ENCODE measurements around the gene PRMT2.

Gene PRMT2

DNA sequence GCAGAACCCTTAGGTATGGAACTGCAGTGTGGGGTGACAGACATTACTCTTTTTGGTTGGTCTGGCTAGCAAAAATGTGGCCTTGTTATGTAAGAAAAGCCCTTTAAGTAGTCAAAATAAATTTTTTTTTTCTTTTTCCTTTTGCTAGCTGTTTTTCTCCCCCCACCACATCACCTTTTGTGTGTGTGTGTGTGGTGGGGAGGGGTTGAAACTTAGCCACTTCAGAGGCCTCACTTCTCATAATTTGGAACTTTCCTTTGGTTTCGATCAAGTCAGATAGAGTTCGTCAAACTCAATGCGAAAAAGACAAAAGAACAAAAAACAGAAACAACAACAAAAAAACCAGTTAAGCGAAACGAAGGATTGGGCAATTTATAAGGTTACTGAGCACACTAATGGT lies 1.9 kb upstream of the PRMT2 start:
- peaks cover 17% of the 10 kb centered on the region for H3K36me3 ChIP-seq (ENCODE audit: insufficient read depth, low read depth, low read length)
- no peak overlapping the region for H3K27ac ChIP-seq (ENCODE audit: low read length)
- H3K9me3 ChIP-seq (ENCODE audit: insufficient read depth, low read depth, low read length): no peaks in the 10 kb centered on the region
- H3K9ac ChIP-seq (ENCODE audit: low read depth, low read length): no peak overlapping the region
- H3K4me1 ChIP-seq (ENCODE audit: insufficient read depth, low read length): peaks cover 2% of the 10 kb centered on the region; the same call in 1 of the 2 replicates
- no peaks in the 10 kb centered on the region for H3K27me3 ChIP-seq (ENCODE audit: insufficient read depth, low read length)
- H3K4me3 ChIP-seq (ENCODE audit: low read length): no peak overlapping the region

DNA sequence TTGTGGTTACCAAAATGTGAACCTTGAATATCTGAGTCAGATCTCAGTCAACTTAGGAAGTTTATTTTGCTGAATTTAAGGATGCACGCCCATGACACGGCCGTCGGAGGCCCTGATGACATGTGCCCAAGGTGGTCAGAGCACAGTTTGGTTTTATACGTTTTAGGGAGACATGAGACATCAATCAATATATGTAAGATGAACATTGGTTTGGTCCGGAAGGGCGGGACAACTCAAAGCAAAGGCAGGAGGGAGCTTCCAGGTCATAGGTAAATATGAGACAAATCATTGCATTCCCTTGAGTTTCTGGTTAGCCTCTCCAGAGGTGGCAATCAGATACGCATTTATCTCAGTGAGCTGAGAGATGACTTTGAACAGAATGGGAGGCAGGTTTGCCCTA lies 1.0 kb upstream of the PRMT2 start:
- peaks cover 2% of the 10 kb centered on the region; the same call in 1 of the 2 replicates for H3K4me1 ChIP-seq (ENCODE audit: insufficient read depth, low read length)
- peaks cover 18% of the 10 kb centered on the region for H3K36me3 ChIP-seq (ENCODE audit: insufficient read depth, low read depth, low read length)
- H3K9me3 ChIP-seq (ENCODE audit: insufficient read depth, low read depth, low read length): no peaks in the 10 kb centered on the region
- H3K4me3 ChIP-seq (ENCODE audit: low read length): peak overlapping the region; percentile 98
- no peaks in the 10 kb centered on the region for H3K27me3 ChIP-seq (ENCODE audit: insufficient read depth, low read length)
- peak overlapping the region; percentile 22 for H3K27ac ChIP-seq (ENCODE audit: low read length)
- peak overlapping the region; percentile 89; the same call in 1 of the 2 replicates for H3K9ac ChIP-seq (ENCODE audit: low read depth, low read length)

DNA sequence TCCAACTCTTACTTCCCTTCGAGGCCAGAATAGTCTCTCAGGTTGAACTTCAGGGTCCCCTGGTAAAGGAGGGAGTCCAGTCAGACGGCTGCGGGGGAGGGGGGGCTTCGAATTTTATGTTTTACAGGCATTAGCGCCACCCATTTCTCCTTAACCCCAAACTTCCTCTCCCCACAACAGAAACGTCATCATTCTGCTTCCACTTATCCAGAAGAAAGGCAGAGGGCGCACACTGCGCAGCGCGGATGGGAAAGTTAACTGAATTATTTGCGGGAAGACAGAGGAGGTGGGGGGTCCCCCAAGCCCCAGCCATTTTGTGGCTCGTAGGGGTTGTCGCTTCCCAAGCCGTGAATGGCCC lies 529 bp upstream of the PRMT2 start:
- no peaks in the 10 kb centered on the region for H3K27me3 ChIP-seq (ENCODE audit: insufficient read depth, low read length)
- H3K4me1 ChIP-seq (ENCODE audit: insufficient read depth, low read length): peaks cover 2% of the 10 kb centered on the region; the same call in 1 of the 2 replicates
- peak overlapping the region; percentile 22 for H3K27ac ChIP-seq (ENCODE audit: low read length)
- H3K36me3 ChIP-seq (ENCODE audit: insufficient read depth, low read depth, low read length): peaks cover 18% of the 10 kb centered on the region
- peak overlapping the region; percentile 89; the same call in 1 of the 2 replicates for H3K9ac ChIP-seq (ENCODE audit: low read depth, low read length)
- H3K9me3 ChIP-seq (ENCODE audit: insufficient read depth, low read depth, low read length): no peaks in the 10 kb centered on the region
- H3K4me3 ChIP-seq (ENCODE audit: low read length): peak overlapping the region; percentile 98

DNA sequence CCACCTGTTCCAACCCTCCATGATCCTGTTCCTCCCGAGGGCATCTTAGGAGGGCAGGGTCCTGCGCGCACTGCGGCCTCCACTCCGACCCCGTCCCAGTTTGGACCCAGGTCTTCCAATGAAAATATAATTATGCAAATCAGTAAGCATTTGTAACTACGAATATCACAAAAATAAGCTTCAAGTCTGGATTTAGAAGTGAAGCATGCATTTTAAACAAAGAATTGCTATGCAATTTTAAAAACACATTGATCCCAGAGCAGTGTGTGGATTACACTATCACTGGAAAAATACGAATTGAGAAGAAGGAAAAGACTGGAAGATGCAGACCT lies 673 bp downstream of the PRMT2 start:
- H3K36me3 ChIP-seq (ENCODE audit: insufficient read depth, low read depth, low read length): peaks cover 23% of the 10 kb centered on the region
- H3K4me1 ChIP-seq (ENCODE audit: insufficient read depth, low read length): peaks cover 2% of the 10 kb centered on the region; the same call in 1 of the 2 replicates
- no peak overlapping the region for H3K27ac ChIP-seq (ENCODE audit: low read length)
- peak overlapping the region; percentile 89; the same call in 1 of the 2 replicates for H3K9ac ChIP-seq (ENCODE audit: low read depth, low read length)
- H3K4me3 ChIP-seq (ENCODE audit: low read length): peak overlapping the region; percentile 98
- no peaks in the 10 kb centered on the region for H3K27me3 ChIP-seq (ENCODE audit: insufficient read depth, low read length)
- H3K9me3 ChIP-seq (ENCODE audit: insufficient read depth, low read depth, low read length): no peaks in the 10 kb centered on the region

DNA sequence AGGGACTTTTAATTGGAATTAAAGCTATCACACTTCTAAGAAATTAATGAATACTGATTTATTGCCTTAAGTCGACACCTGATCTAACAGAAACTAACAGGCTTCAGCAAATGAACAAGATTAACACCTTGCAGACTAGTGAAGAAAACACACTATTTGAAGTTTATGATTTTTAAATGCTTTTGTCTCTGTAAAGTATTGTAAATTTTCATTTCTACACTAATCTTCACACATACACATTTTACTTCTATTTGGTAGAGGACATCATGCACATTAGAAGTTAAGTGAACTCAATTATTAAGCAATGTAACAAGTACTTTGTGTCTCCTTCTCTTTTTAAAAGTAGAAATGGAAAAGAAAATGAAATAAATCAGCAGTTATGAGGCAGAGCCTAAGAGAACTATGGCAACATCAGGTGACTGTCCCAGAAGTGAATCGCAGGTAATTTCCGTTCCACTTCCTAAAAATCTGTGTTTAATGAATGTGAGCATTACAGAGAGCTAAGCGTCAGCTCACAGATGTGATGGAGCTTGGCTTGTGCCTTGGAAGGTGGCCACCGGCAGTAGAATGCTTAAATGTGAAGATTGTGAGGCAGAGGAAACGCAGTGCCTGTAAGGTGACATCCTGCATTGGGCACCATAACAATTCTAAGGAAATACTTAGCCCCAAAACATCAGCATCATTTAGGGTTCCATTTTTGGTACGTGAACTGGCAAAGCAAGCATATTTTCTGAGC lies 1.2 kb downstream of the PRMT2 start:
- Histone ChIP-seq H3K27me3 (ENCODE audit: insufficient read depth, low read length) (no peaks in the 10 kb centered on the region), H3K36me3 (ENCODE audit: insufficient read depth, low read depth, low read length) (peaks cover 29% of the 10 kb centered on the region), H3K9ac (ENCODE audit: low read depth, low read length) (peak overlapping the region; percentile 89; the same call in 1 of the 2 replicates), H3K27ac (ENCODE audit: low read length) (no peak overlapping the region), H3K9me3 (ENCODE audit: insufficient read depth, low read depth, low read length) (no peaks in the 10 kb centered on the region), H3K4me1 (ENCODE audit: insufficient read depth, low read length) (peaks cover 2% of the 10 kb centered on the region; the same call in 1 of the 2 replicates), H3K4me3 (ENCODE audit: low read length) (peak overlapping the region; percentile 98)

DNA sequence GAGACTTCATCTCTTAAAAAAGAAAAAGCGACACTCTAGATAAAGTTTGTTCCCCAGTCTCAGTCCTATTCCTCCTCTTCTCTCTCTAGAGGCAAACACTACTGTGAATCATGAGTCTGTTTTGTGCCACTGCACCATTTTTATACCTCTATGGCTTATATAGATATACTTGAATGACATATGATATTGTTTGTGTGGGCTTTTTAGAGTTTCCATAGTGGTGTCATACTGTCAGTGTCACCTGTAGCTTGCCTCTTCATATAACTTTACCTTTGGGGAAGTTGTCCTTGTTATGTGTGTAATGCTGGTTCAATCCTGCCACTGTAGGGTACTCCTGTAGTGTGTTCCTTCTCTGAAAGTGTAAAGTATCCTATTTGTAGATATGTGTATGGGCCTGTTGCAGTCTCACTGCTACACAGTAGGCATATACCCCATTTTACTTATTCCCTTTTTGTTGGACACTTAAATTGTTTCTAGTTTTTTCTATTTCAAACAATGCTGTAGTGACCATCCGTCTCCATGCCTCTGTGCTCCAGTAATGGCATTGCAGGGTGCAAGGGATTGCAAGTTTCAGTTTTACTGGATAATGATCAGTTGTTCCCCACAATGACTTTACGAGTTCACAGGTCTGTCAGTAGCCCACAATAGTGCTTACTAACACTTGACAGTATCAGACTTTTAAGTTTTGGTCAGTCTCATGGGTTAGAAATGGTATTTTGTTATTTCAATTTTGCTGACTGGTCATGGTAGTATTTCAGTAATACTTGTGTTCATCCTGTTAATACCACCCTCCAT lies 2.7 kb downstream of the PRMT2 start:
- Histone ChIP-seq H3K4me1 (ENCODE audit: insufficient read depth, low read length) (peaks cover 2% of the 10 kb centered on the region; the same call in 1 of the 2 replicates), H3K27me3 (ENCODE audit: insufficient read depth, low read length) (no peaks in the 10 kb centered on the region), H3K27ac (ENCODE audit: low read length) (no peak overlapping the region), H3K36me3 (ENCODE audit: insufficient read depth, low read depth, low read length) (peaks cover 35% of the 10 kb centered on the region), H3K4me3 (ENCODE audit: low read length) (no peak overlapping the region), H3K9ac (ENCODE audit: low read depth, low read length) (no peak overlapping the region), H3K9me3 (ENCODE audit: insufficient read depth, low read depth, low read length) (no peaks in the 10 kb centered on the region)

DNA sequence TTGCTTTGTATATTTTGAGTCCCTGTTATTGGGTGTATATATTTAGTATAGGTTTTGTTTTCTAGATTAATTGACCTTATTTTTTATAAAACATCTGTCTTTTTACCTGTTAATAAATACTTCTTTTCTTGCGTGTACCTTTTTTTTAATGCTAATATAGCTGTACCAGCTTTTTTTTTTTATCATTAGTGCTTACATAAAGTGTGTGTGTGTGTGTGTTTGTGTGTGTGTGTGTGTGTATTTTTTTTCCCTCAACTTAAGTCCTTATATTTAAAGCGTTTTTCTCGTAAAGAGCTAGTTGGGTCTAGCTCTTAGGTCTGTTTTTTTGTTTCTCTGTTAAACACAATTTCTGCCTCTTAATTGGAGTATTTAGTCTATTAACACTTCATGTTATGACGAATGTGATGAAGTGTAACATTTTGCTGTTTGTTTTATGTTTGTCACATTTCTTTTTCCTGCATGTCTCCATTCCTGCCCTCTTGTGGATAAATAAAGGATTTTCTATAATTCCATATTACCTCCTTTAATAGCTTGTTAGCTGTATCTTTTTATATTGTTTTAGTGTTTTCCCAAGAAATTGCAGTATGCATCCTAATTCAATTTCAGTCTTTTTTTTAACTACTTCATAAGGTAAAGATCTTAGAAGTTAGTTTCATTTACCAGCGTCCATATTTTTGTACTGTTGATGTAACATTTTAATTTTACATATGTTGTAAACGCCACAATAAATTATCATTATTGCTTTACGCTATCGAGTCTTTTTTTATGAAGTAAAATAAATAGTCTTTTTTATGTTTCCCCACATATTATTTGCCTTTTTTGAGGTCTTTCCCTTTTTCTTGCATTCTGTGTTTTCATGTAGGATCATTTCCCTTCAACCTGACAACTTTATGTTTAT lies 4.3 kb downstream of the PRMT2 start:
- peaks cover 49% of the 10 kb centered on the region for H3K36me3 ChIP-seq (ENCODE audit: insufficient read depth, low read depth, low read length)
- H3K27ac ChIP-seq (ENCODE audit: low read length): no peak overlapping the region
- H3K9ac ChIP-seq (ENCODE audit: low read depth, low read length): no peak overlapping the region
- no peak overlapping the region for H3K4me3 ChIP-seq (ENCODE audit: low read length)
- H3K27me3 ChIP-seq (ENCODE audit: insufficient read depth, low read length): no peaks in the 10 kb centered on the region
- H3K4me1 ChIP-seq (ENCODE audit: insufficient read depth, low read length): no peaks in the 10 kb centered on the region; the same call in 1 of the 2 replicates
- no peaks in the 10 kb centered on the region for H3K9me3 ChIP-seq (ENCODE audit: insufficient read depth, low read depth, low read length)

DNA sequence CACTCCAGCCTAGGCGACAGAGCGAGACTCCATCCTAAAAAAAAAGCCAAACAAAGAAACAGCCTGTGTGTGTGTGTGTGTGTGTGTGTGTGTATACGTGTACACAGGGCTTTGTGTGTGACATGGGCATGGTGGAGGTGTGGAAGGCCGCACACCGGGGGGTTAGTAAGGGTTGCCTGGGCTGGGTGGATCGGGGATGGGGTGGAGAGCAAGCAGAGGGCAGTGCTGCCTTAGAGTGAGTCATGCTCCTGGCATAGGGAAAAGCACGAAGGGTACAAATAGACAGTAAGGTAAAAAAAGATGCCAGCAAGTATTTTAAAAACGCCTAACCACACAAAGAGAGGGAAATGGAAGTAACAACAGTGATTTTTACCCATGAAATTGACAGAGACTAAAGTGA lies 6.2 kb downstream of the PRMT2 start:
- Histone ChIP-seq H3K27ac (ENCODE audit: low read length) (no peak overlapping the region), H3K4me3 (ENCODE audit: low read length) (no peak overlapping the region), H3K9me3 (ENCODE audit: insufficient read depth, low read depth, low read length) (no peaks in the 10 kb centered on the region), H3K9ac (ENCODE audit: low read depth, low read length) (no peak overlapping the region), H3K27me3 (ENCODE audit: insufficient read depth, low read length) (no peaks in the 10 kb centered on the region), H3K36me3 (ENCODE audit: insufficient read depth, low read depth, low read length) (peaks cover 68% of the 10 kb centered on the region), H3K4me1 (ENCODE audit: insufficient read depth, low read length) (no peaks in the 10 kb centered on the region)

DNA sequence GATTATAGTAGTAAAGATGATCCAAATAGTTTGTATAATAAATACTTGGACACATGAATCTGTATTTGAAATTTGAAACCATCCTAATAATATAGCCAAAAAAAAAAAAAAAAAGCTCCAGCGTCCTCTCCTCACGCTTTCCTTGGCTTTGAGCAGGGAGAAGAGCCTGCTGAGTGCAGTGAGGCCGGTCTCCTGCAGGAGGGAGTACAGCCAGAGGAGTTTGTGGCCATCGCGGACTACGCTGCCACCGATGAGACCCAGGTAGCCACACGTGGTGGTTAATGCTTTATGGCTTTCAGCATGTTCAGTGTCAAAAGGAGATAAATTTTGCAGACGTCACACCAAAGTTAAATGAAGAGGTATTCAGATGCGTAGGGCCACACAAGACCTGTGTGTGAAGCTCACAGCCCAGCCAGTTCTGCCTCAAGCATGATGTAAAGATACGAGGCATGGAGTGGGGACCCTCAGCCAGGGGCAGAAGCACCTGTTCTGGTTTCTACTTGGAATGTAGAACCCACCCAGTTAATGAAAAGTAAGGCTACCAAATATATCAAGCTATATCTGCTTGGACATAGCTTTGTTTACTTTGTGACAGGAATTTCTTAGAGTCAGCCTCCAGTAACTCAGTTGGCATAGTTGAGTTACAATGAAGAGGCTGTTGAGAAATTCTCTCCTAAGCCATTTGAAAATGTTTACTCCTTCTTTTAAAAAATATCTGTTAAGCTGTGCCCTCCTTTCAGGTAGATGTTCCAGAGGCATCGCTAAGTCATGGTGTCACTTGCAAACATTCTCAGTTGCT lies 8.1 kb downstream of the PRMT2 start:
- H3K9me3 ChIP-seq (ENCODE audit: insufficient read depth, low read depth, low read length): no peaks in the 10 kb centered on the region; the same call in 1 of the 2 replicates
- no peaks in the 10 kb centered on the region for H3K27me3 ChIP-seq (ENCODE audit: insufficient read depth, low read length)
- H3K4me3 ChIP-seq (ENCODE audit: low read length): no peak overlapping the region
- H3K9ac ChIP-seq (ENCODE audit: low read depth, low read length): no peak overlapping the region
- no peak overlapping the region for H3K27ac ChIP-seq (ENCODE audit: low read length)
- no peaks in the 10 kb centered on the region for H3K4me1 ChIP-seq (ENCODE audit: insufficient read depth, low read length)
- peaks cover 69% of the 10 kb centered on the region for H3K36me3 ChIP-seq (ENCODE audit: insufficient read depth, low read depth, low read length)

DNA sequence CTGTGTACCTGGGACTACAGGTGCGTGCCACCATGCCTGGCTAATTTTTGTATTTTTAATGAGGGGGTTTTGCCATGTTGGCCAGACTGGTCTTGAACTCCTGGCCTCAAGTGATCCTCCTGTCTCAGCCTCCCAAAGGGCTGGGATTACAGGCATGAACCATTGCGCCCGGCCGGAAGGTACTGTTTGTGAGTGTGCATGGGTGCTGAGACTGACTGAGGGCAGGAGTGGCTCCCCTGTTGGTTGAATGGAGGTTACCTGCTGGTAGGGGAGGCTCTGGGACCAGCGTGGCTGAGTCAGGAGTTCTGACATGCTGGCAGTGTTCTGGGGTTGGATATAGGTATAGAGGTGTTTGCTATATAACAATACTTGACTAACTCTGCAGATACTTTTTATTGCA lies 10.4 kb downstream of the PRMT2 start:
- H3K27ac ChIP-seq (ENCODE audit: low read length): no peak overlapping the region
- H3K4me1 ChIP-seq (ENCODE audit: insufficient read depth, low read length): no peaks in the 10 kb centered on the region
- no peak overlapping the region for H3K9ac ChIP-seq (ENCODE audit: low read depth, low read length)
- no peaks in the 10 kb centered on the region for H3K27me3 ChIP-seq (ENCODE audit: insufficient read depth, low read length)
- H3K9me3 ChIP-seq (ENCODE audit: insufficient read depth, low read depth, low read length): no peaks in the 10 kb centered on the region; the same call in 1 of the 2 replicates
- H3K36me3 ChIP-seq (ENCODE audit: insufficient read depth, low read depth, low read length): peaks cover 88% of the 10 kb centered on the region
- no peak overlapping the region for H3K4me3 ChIP-seq (ENCODE audit: low read length)
